Body of pancreas (tissue), 4 donors: ENCODE data around the gene YPEL4. TPM values are rescaled to one million over a fixed set of nuclear protein-coding genes. Genes with fewer than 3 reads are reported as not detected.

ENCODE experiments used
- ATAC-seq: fragments of 150-250 bp; one replicate; pipeline ENCODE4 v1.9.1; 2016
- DNase-seq, 4 donors: peaks; one replicate each; pipeline ENCODE4 v3.0.0-alpha.2; 2019
- H3K27ac ChIP-seq, 4 donors: fragments of 200-600 bp; sonication (generic); 1 replicate in 3 of 4; 2 replicates in 1 of 4; pipeline versions ENCODE4 v1.5.1 to v1.6.1; 2016 to 2019; ENCODE audit warnings: mild to moderate bottlenecking in 1 of 4, mixed read lengths in 1 of 4, moderate library complexity in 1 of 4
- H3K27me3 ChIP-seq, 2 donors: fragments of 200-600 bp; sonication (generic); one replicate each; pipeline ENCODE4 v1.6.0; 2016; ENCODE audit warnings: mild to moderate bottlenecking in 1 of 2
- H3K36me3 ChIP-seq, 2 donors: fragments of 200-600 bp; sonication (generic); replicated peaks in 1 of 2; 2 replicates each; pipeline ENCODE4 v1.5.1; 2016; ENCODE audit warnings: low read depth in 2 of 2; ENCODE audit not compliant: insufficient read depth in 1 of 2
- H3K4me1 ChIP-seq: fragments of 200-600 bp; sonication (generic); one replicate; pipeline ENCODE4 v1.6.0; 2016
- H3K4me3 ChIP-seq, 2 donors: fragments of 200-600 bp; sonication (generic); 1 replicate in 1 of 2; 2 replicates in 1 of 2; pipeline ENCODE4 v1.5.1; 2016 to 2019
- H3K9me3 ChIP-seq, 3 donors: fragments of 200-600 bp; sonication (generic); 1 replicate in 2 of 3; 2 replicates in 1 of 3; pipeline ENCODE4 v1.5.1; 2016
- CTCF ChIP-seq, 7 experiments: fragments of 450-650 bp in 4 of 7; fragments of 200-600 bp in 3 of 7; sonication (generic) in 3 of 7; IDR thresholded peaks; one replicate each; pipeline ENCODE4 v1.5.1; 2016 to 2019; ENCODE audit warnings: antibody characterized with exemption in 7 of 7
- POLR2A ChIP-seq, 3 donors: fragments of 450-650 bp; IDR thresholded peaks; one replicate each; pipeline ENCODE4 v1.6.1; 2016; ENCODE audit warnings: antibody characterized with exemption in 3 of 3, mild to moderate bottlenecking in 2 of 3
- whole genome bisulfite sequencing, 2 donors: methylation state at CpG; one replicate each; pipeline ENCODE4 v1.1.5; 2017; 5-methylcytosine and 5-hydroxymethylcytosine counted together
- intact Hi-C: fragments of 100-400 bp; cut with DNase I; formaldehyde crosslinking; loops from one replicate; pipeline ENCODE4 v1.15.1; 2023
- total RNA-seq, 2 donors: library from RNA; depleted of rRNA; stranded (reverse); fragments of >200 nt; gene quantifications; one replicate each; pipeline ENCODE4 v1.1.0, GENCODE V29; 2016

Gene YPEL4
- total RNA-seq, 2 donors from 2014 or later, result 0.26 TPM; not detected in 1

- no peaks in the 10 kb centered on the region for H3K27me3 ChIP-seq
- H3K27ac ChIP-seq, result no peak overlapping the region
- WGBS, 2 donors, result 53 to 54% methylated on average over 6 of the region's 6 CpGs
- no peaks in the 10 kb centered on the region for H3K36me3 ChIP-seq
- TF ChIP-seq POLR2A (IDR thresholded peaks at IDR 0.05) (no peak), CTCF (IDR thresholded peaks at IDR 0.05) (no peak)
- peaks cover 10% of the 10 kb centered on the region for H3K4me1 ChIP-seq
- DNase-seq (no peak), ATAC-seq (no peak)
- no peak overlapping the region for H3K4me3 ChIP-seq
- intact Hi-C loops, result loop anchor here (10.0 kb wide), 1 partner anchor 189 kb away; no protein-coding TSS in a partner anchor
- H3K9me3 ChIP-seq, result no peaks in the 10 kb centered on the region
Measured at GRCh38 chr11:57633394-57634070, 16.2 kb downstream of the YPEL4 start.

- H3K27me3 ChIP-seq, result no peaks in the 10 kb centered on the region
- TF ChIP-seq POLR2A (IDR thresholded peaks at IDR 0.05) (no peak), CTCF (IDR thresholded peaks at IDR 0.05) (no peak)
- ATAC-seq (no peak), DNase-seq (no peak)
- intact Hi-C loops, result loop anchor here (10.0 kb wide), 1 partner anchor 187 kb away; no protein-coding TSS in a partner anchor
- 41 to 52% methylated on average over 5 of the region's 5 CpGs for WGBS, 2 donors
- no peaks in the 10 kb centered on the region for H3K4me1 ChIP-seq
- no peak overlapping the region for H3K4me3 ChIP-seq
- no peaks in the 10 kb centered on the region for H3K9me3 ChIP-seq
- H3K36me3 ChIP-seq, result no peaks in the 10 kb centered on the region
- no peak overlapping the region for H3K27ac ChIP-seq
Measured at GRCh38 chr11:57632116-57632515, 17.6 kb downstream of the YPEL4 start.

- no peak for ATAC-seq
- no peak overlapping the region for H3K27ac ChIP-seq
- no peaks in the 10 kb centered on the region for H3K27me3 ChIP-seq
- no peaks in the 10 kb centered on the region for H3K4me1 ChIP-seq
- intact Hi-C loops, result loop anchor here (10.0 kb wide), 1 partner anchor 185 kb away; no protein-coding TSS in a partner anchor
- no peaks in the 10 kb centered on the region for H3K36me3 ChIP-seq
- no peak for DNase-seq
- H3K9me3 ChIP-seq, result no peaks in the 10 kb centered on the region
- H3K4me3 ChIP-seq, result no peak overlapping the region
- TF ChIP-seq CTCF (IDR thresholded peaks at IDR 0.05), result no peak
- TF ChIP-seq POLR2A (IDR thresholded peaks at IDR 0.05), result no peak
- 31 to 43% methylated on average over 2 of the region's 2 CpGs for WGBS, 2 donors
Measured at GRCh38 chr11:57630171-57630570, 19.5 kb downstream of the YPEL4 start.

DNA sequence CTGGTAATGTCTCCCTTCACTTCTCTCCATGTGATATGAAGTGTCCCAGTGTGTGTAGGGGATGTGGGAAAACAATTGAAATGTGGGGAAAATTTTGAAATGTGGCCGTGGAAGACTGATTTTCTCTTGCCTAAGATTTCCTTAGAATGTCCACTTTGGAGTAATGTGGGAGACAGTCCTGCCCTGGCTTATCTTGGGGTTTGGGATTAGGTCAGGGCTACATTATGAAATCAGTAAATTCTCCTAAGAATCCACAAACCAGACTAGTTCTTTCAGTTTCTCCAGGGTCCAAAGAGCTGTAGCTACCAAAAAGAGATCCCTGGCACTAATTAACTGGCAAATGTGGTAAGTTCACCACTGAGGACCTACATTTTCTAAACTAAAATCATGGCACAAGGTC is 22.8 kb downstream of the YPEL4 start:
- TF ChIP-seq POLR2A (IDR thresholded peaks at IDR 0.05) (no peak), CTCF (IDR thresholded peaks at IDR 0.05) (no peak)
- Histone ChIP-seq H3K4me1 (no peaks in the 10 kb centered on the region), H3K36me3 (no peaks in the 10 kb centered on the region), H3K4me3 (no peak overlapping the region), H3K27me3 (no peaks in the 10 kb centered on the region), H3K27ac (no peak overlapping the region), H3K9me3 (no peaks in the 10 kb centered on the region)
- 78 to 79% methylated on average over 1 of the region's 1 CpG for WGBS, 2 donors
- DNase-seq (no peak), ATAC-seq (no peak)
- intact Hi-C loops, result no loop called here

DNA sequence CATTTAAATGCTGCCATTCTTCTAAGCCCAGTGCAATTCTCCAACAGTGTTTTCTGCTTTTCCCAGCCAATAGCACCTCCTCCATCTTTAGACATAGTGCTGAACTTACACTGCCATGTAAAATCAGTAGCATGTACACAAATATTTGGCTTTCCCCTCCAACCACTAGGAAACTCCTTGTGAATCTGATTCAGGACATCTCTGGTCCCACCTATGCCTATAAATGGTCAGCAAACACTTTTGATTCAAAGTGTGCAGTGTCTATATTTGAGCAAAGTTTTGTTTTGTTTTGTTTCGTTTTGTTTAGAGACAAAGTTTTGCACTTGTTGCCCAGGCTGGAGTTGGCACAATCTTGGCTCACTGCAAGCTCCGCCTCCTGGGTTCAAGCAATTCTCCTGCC is 24.8 kb downstream of the YPEL4 start:
- 86 to 91% methylated on average over 2 of the region's 2 CpGs for WGBS, 2 donors
- intact Hi-C loops, result no loop called here
- Histone ChIP-seq H3K9me3 (no peaks in the 10 kb centered on the region), H3K36me3 (no peaks in the 10 kb centered on the region), H3K4me3 (no peak overlapping the region), H3K27me3 (no peaks in the 10 kb centered on the region), H3K4me1 (no peaks in the 10 kb centered on the region), H3K27ac (no peak overlapping the region)
- TF ChIP-seq CTCF (IDR thresholded peaks at IDR 0.05), result no peak
- no peak for TF ChIP-seq POLR2A (IDR thresholded peaks at IDR 0.05)
- ATAC-seq (no peak), DNase-seq (no peak)
